Vagina (tissue), 2 donors: ENCODE measurements around the gene CGNL1. TPM values are rescaled to one million over a fixed set of nuclear protein-coding genes. Genes with fewer than 3 reads are reported as not detected.

ENCODE experiments used
- DNase-seq, 2 donors: peaks; one replicate each; pipeline ENCODE4 v3.0.0-alpha.2; 2017; ENCODE audit errors: extremely low spot score in 2 of 2
- H3K27ac ChIP-seq: fragments of 200-600 bp; sonication (generic); one replicate; pipeline ENCODE4 v1.5.1; 2019
- H3K27me3 ChIP-seq: fragments of 200-600 bp; sonication (generic); one replicate; pipeline ENCODE4 v1.5.1; 2019
- H3K36me3 ChIP-seq, 2 donors: fragments of 200-600 bp; sonication (generic); one replicate each; pipeline ENCODE4 v1.5.1; 2017 to 2019
- H3K4me1 ChIP-seq: fragments of 200-600 bp; sonication (generic); one replicate; pipeline ENCODE4 v1.5.1; 2019
- H3K4me3 ChIP-seq, 2 donors: fragments of 200-600 bp; sonication (generic); 1 replicate in 1 of 2; 2 replicates in 1 of 2; pipeline ENCODE4 v1.5.1; 2016 to 2019
- H3K9me3 ChIP-seq: fragments of 200-600 bp; sonication (generic); one replicate; pipeline ENCODE4 v1.5.1; 2019
- POLR2A ChIP-seq, 2 donors: fragments of 450-650 bp; IDR thresholded peaks; one replicate each; pipeline ENCODE4 v1.6.1; 2017; ENCODE audit warnings: antibody characterized with exemption in 2 of 2, mild to moderate bottlenecking in 2 of 2, moderate library complexity in 2 of 2
- POLR2AphosphoS5 ChIP-seq, 2 donors: sonication (generic); formaldehyde crosslinking; IDR thresholded peaks; one replicate each; pipeline ENCODE4 v1.9.0; 2017; ENCODE audit warnings: antibody characterized with exemption in 2 of 2, mild to moderate bottlenecking in 2 of 2, low read depth in 1 of 2; ENCODE audit not compliant: insufficient read depth in 1 of 2
- intact Hi-C: fragments of 100-400 bp; cut with DNase I; formaldehyde crosslinking; loops from one replicate; pipeline ENCODE4 v1.15.1; 2023
- total RNA-seq: library from RNA; depleted of rRNA; stranded (reverse); fragments of >200 nt; gene quantifications from one replicate; pipeline ENCODE4 v1.2.3, GENCODE V29; 2016
- TF ChIP-seq, protein P1 (sequence below), 3 experiments: fragments of 450-650 bp in 2 of 3; fragments of 200-600 bp in 1 of 3; sonication (generic) in 1 of 3; IDR thresholded peaks; one replicate each; pipeline ENCODE4 v1.5.1; 2017 to 2019; ENCODE audit warnings: antibody characterized with exemption in 3 of 3, mild to moderate bottlenecking in 2 of 3, moderate library complexity in 2 of 3

CGNL1 gene
- total RNA-seq, 1 donor from 2014 or later, result 38.3 TPM

DNA sequence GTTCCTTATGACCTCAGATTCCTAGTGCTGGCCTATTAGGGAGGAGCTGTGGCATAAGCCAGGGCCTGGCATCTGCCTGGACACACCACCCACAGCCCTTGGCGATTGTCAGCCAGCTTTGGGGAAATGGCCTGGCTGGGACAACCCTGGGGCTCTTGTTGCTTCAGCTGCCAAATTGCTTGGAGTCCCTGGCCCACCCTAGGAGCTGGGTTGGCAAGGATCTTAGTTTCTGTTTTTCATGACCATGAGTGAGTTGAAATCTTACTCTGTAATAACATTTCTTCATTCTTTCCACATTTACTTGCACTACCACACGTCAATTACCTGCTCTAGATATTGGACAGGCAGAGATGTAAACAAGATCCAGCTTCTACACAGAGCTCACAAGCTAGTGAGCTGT, 213.4 kb downstream of the CGNL1 start:
- no peak for TF ChIP-seq POLR2A (IDR thresholded peaks at IDR 0.05)
- TF ChIP-seq, protein P1, sequence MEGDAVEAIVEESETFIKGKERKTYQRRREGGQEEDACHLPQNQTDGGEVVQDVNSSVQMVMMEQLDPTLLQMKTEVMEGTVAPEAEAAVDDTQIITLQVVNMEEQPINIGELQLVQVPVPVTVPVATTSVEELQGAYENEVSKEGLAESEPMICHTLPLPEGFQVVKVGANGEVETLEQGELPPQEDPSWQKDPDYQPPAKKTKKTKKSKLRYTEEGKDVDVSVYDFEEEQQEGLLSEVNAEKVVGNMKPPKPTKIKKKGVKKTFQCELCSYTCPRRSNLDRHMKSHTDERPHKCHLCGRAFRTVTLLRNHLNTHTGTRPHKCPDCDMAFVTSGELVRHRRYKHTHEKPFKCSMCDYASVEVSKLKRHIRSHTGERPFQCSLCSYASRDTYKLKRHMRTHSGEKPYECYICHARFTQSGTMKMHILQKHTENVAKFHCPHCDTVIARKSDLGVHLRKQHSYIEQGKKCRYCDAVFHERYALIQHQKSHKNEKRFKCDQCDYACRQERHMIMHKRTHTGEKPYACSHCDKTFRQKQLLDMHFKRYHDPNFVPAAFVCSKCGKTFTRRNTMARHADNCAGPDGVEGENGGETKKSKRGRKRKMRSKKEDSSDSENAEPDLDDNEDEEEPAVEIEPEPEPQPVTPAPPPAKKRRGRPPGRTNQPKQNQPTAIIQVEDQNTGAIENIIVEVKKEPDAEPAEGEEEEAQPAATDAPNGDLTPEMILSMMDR (IDR thresholded peaks at IDR 0.05), result no peak
- H3K27ac ChIP-seq, result peak overlapping the region; percentile 29

DNA sequence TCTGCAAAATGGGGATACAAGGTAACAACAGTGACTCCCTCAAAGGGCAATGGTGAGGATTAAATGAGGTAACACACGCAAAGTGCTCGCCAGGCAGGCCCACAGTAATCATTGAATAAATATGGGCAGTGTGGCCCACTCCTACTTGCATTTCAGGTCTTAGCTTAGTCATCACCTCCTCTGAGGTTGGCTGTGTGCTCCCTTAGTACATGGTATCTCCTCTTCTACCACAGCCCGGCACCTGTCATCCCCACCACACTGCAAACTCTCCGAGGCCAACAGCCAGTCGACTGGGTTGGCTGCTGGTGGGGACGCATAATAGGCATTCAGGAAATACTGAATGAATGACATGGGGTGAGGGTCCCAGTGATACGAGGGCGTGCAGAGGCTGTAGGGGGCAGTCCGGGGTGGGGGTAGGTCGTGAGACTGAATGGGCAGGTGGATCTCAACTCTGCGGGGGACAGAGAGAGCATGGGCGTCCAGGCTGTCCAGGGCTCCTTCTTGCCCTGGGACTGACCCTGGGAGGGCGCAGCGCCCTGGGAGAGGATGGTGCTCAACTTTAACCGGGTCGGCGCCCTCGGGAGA, 215.0 kb downstream of the CGNL1 start:
- H3K36me3 ChIP-seq, result no peaks in the 10 kb centered on the region
- intact Hi-C loops, result no loop called here
- TF ChIP-seq, protein P1 (IDR thresholded peaks at IDR 0.05), result no peak
- TF ChIP-seq POLR2AphosphoS5 (IDR thresholded peaks at IDR 0.05; ENCODE audit: insufficient read depth in 1 of 2, low read depth in 1 of 2) (no peak), POLR2A (IDR thresholded peaks at IDR 0.05) (no peak)
- no peak for DNase-seq
- no peaks in the 10 kb centered on the region for H3K27me3 ChIP-seq
- H3K4me3 ChIP-seq, result peak overlapping the region; percentile 70 to 95
- H3K4me1 ChIP-seq, result peaks cover 44% of the 10 kb centered on the region
- no peaks in the 10 kb centered on the region for H3K9me3 ChIP-seq
- peak overlapping the region; percentile 87 for H3K27ac ChIP-seq

More for the DNA sequence above, 213.4 kb downstream of the CGNL1 start:
- Histone ChIP-seq H3K27me3 (no peaks in the 10 kb centered on the region), H3K9me3 (no peaks in the 10 kb centered on the region), H3K4me3 (no peak overlapping the region), H3K4me1 (peaks cover 31% of the 10 kb centered on the region), H3K36me3 (no peaks in the 10 kb centered on the region)
- no peak for DNase-seq
- intact Hi-C loops, result no loop called here

- TF ChIP-seq POLR2A (IDR thresholded peaks at IDR 0.05) (peak in 1 of 2 donors; percentile 36), POLR2AphosphoS5 (IDR thresholded peaks at IDR 0.05; ENCODE audit: insufficient read depth in 1 of 2, low read depth in 1 of 2) (no peak)
- intact Hi-C loops, result no loop called here
- H3K4me3 ChIP-seq, result peak within 1 kb of the TSS; percentile 70 to 95
- peaks cover 50% of the 10 kb centered on the region for H3K4me1 ChIP-seq
- no peak for DNase-seq
- H3K27ac ChIP-seq, result peak within 1 kb of the TSS; percentile 87
- H3K36me3 ChIP-seq, result no peaks in the 10 kb centered on the region
- no peaks in the 10 kb centered on the region for H3K9me3 ChIP-seq
- no peaks in the 10 kb centered on the region for H3K27me3 ChIP-seq
These were observed 215.6 kb downstream of the CGNL1 start, which contains the start of gene MYZAP for GRCh38 chr15:57591822-57592367. Gene MYZAP (plus strand): TSS chr15:57591904. CDS start chr15:57592035, 131 bp downstream.

- intact Hi-C loops, result no loop called here
- Histone ChIP-seq H3K4me1 (peaks cover 50% of the 10 kb centered on the region), H3K27me3 (no peaks in the 10 kb centered on the region), H3K4me3 (peak overlapping the region; percentile 70 to 95), H3K36me3 (no peaks in the 10 kb centered on the region), H3K9me3 (no peaks in the 10 kb centered on the region), H3K27ac (peak overlapping the region; percentile 87)
- TF ChIP-seq POLR2AphosphoS5 (IDR thresholded peaks at IDR 0.05; ENCODE audit: insufficient read depth in 1 of 2, low read depth in 1 of 2) (no peak), POLR2A (IDR thresholded peaks at IDR 0.05) (no peak)
- TF ChIP-seq, protein P1 (IDR thresholded peaks at IDR 0.05), result no peak
- no peak for DNase-seq
These were observed 216.1 kb downstream of the CGNL1 start for GRCh38 chr15:57592426-57592825.

- H3K4me1 ChIP-seq, result peaks cover 54% of the 10 kb centered on the region
- intact Hi-C loops, result no loop called here
- TF ChIP-seq POLR2AphosphoS5 (IDR thresholded peaks at IDR 0.05; ENCODE audit: insufficient read depth in 1 of 2, low read depth in 1 of 2), result no peak
- TF ChIP-seq, protein P1 (IDR thresholded peaks at IDR 0.05), result no peak
- TF ChIP-seq POLR2A (IDR thresholded peaks at IDR 0.05), result no peak
- H3K9me3 ChIP-seq, result no peaks in the 10 kb centered on the region
- peak overlapping the region; percentile 70 to 95 for H3K4me3 ChIP-seq
- H3K36me3 ChIP-seq, result no peaks in the 10 kb centered on the region
- DNase-seq, result no peak
- peak overlapping the region; percentile 87 for H3K27ac ChIP-seq
- no peaks in the 10 kb centered on the region for H3K27me3 ChIP-seq
These were observed 216.6 kb downstream of the CGNL1 start for GRCh38 chr15:57592836-57593420.
